WTC11 (cell line): Measurements from ENCODE around the gene MYO18A. TPM values are rescaled to one million over a fixed set of nuclear protein-coding genes. Genes with fewer than 3 reads are reported as not detected.

Experiments used
- ATAC-seq: fragments of 200-7000 bp; cut with Tn5 transposase; 2 replicates; pipeline ENCODE4 v1.10.0; 2021; ENCODE audit warnings: mild to moderate bottlenecking, moderate library complexity
- CTCF ChIA-PET: fragments of 300-600 bp; sonication (Branson Sonifier 250); formaldehyde crosslinking; loops from one replicate; lab custom pipeline; 2021; ENCODE audit warnings: antibody characterized with exemption; lab: Charles Lee
- POLR2A ChIA-PET: fragments of 350-600 bp; sonication (Branson Sonifier 250); formaldehyde crosslinking; loops from one replicate; lab custom pipeline; 2021; ENCODE audit warnings: antibody characterized with exemption; lab: Charles Lee
- DNase-seq: peaks from one replicate; pipeline ENCODE4 v3.0.0; 2021; ENCODE audit warnings: low spot score
- H3K27ac Mint-ChIP-seq: 2 replicates; pipeline ENCODE4 v1.8.0; 2021; ENCODE audit warnings: mixed read lengths
- H3K27me3 Mint-ChIP-seq: 2 replicates; pipeline ENCODE4 v1.8.0; 2021; ENCODE audit warnings: low read depth, mild to moderate bottlenecking, moderate library complexity, mixed read lengths
- H3K36me3 Mint-ChIP-seq: 2 replicates; pipeline ENCODE4 v1.8.0; 2021; ENCODE audit warnings: mixed read lengths
- H3K4me1 Mint-ChIP-seq: 2 replicates; pipeline ENCODE4 v1.8.0; 2022; ENCODE audit warnings: mixed read lengths
- H3K4me3 Mint-ChIP-seq: 2 replicates; pipeline ENCODE4 v1.8.0; 2021; ENCODE audit warnings: mild to moderate bottlenecking, moderate library complexity, mixed read lengths
- H3K9me3 Mint-ChIP-seq: 2 replicates; pipeline ENCODE4 v1.8.0; 2021; ENCODE audit warnings: mixed read lengths
- AR ChIP-seq: fragments of 250-450 bp; sonication (Bioruptor Pico); IDR thresholded peaks from 2 replicates; pipeline ENCODE4 v1.9.0; 2021; ENCODE audit warnings: mild to moderate bottlenecking
- ATF6 ChIP-seq: sonication (generic); formaldehyde crosslinking; IDR thresholded peaks from 2 replicates; pipeline ENCODE4 v1.8.1; 2023; ENCODE audit warnings: mild to moderate bottlenecking, missing genetic modification reagents
- CBFB ChIP-seq: sonication (generic); formaldehyde crosslinking; IDR thresholded peaks from 2 replicates; pipeline ENCODE4 v1.8.1; 2022; ENCODE audit warnings: mild to moderate bottlenecking, low read depth, missing genetic modification reagents
- CDX4 ChIP-seq: fragments of 250-450 bp; sonication (Bioruptor Pico); IDR thresholded peaks from 2 replicates; pipeline ENCODE4 v1.9.0; 2021; ENCODE audit warnings: moderate library complexity, mild to moderate bottlenecking, inconsistent platforms, borderline replicate concordance
- E2F1 ChIP-seq: sonication (generic); formaldehyde crosslinking; IDR thresholded peaks from 2 replicates; pipeline ENCODE4 v1.8.0; 2022; ENCODE audit warnings: mild to moderate bottlenecking, missing genetic modification reagents
- HMGXB4 ChIP-seq: sonication (generic); formaldehyde crosslinking; IDR thresholded peaks from 2 replicates; pipeline ENCODE4 v1.8.1; 2023; ENCODE audit warnings: mild to moderate bottlenecking, moderate library complexity, missing genetic modification reagents
- IRF2 ChIP-seq: sonication (generic); formaldehyde crosslinking; IDR thresholded peaks from 2 replicates; pipeline ENCODE4 v1.8.0; 2022; ENCODE audit warnings: low read depth, missing genetic modification reagents, borderline replicate concordance
- KAT7 ChIP-seq: sonication (generic); formaldehyde crosslinking; IDR thresholded peaks from 2 replicates; pipeline ENCODE4 v1.8.1; 2023; ENCODE audit warnings: missing genetic modification reagents, mild to moderate bottlenecking, borderline replicate concordance
- MXD4 ChIP-seq: fragments of 250-450 bp; sonication (Bioruptor Pico); IDR thresholded peaks from 2 replicates; pipeline ENCODE4 v1.8.0; 2021; ENCODE audit warnings: mild to moderate bottlenecking, moderate library complexity, borderline replicate concordance
- MYBL2 ChIP-seq: sonication (generic); formaldehyde crosslinking; IDR thresholded peaks from 2 replicates; pipeline ENCODE4 v1.8.1; 2023; ENCODE audit warnings: mild to moderate bottlenecking, moderate library complexity, missing genetic modification reagents
- SMAD4 ChIP-seq: sonication (generic); formaldehyde crosslinking; IDR thresholded peaks from 2 replicates; pipeline ENCODE4 v1.8.0; 2022; ENCODE audit warnings: mild to moderate bottlenecking, missing genetic modification reagents
- STAT6 ChIP-seq: sonication (generic); formaldehyde crosslinking; conservative IDR thresholded peaks from 2 replicates; pipeline ENCODE4 v1.8.1; 2023; ENCODE audit warnings: mild to moderate bottlenecking, low read depth, missing genetic modification reagents, moderate library complexity
- TCF7 ChIP-seq: sonication (generic); formaldehyde crosslinking; IDR thresholded peaks from 2 replicates; pipeline ENCODE4 v1.8.0; 2022; ENCODE audit warnings: mild to moderate bottlenecking, low read depth, missing genetic modification reagents, moderate library complexity
- ZNF512 ChIP-seq: sonication (generic); formaldehyde crosslinking; IDR thresholded peaks from 2 replicates; pipeline ENCODE4 v1.8.1; 2022; ENCODE audit warnings: missing genetic modification reagents, borderline replicate concordance
- ZNF671 ChIP-seq: fragments of 250-450 bp; sonication (Bioruptor Pico); IDR thresholded peaks from 2 replicates; pipeline ENCODE4 v1.8.0; 2021; ENCODE audit warnings: mild to moderate bottlenecking
- total RNA-seq: library from RNA; stranded (reverse); gene quantifications from 3 replicates; pipeline ENCODE4 v1.2.3, GENCODE V29; 2021

The MYO18A gene
- total RNA-seq, 1 experiment from 2014 or later = 54.9 TPM

GRCh38 chr17:29133121-29133713 lies 47.0 kb downstream of the MYO18A start (continued):
- no peak for TF ChIP-seq TCF7 (CRISPR knock-in tag)
- no peak for TF ChIP-seq E2F1 (CRISPR knock-in tag)
- TF ChIP-seq STAT6 = no peak

GRCh38 chr17:29131814-29132682 lies 48.1 kb downstream of the MYO18A start:
- H3K36me3 Mint-ChIP-seq = no peaks in the 10 kb centered on the region
- DNase-seq = no peak
- ATAC-seq = no peak
- ChIA-PET CTCF (interaction anchor here (1.0 to 8.2 kb wide), 18 partner anchors 8 to 460 kb away, joined by 3 to 116 read pairs (median 6); partner anchors contain the start of gene MYO18A), POLR2A (no interaction called here)
- H3K9me3 Mint-ChIP-seq = no peaks in the 10 kb centered on the region
- H3K27me3 Mint-ChIP-seq = no peaks in the 10 kb centered on the region
- peaks cover 26% of the 10 kb centered on the region for H3K4me1 Mint-ChIP-seq
- TF ChIP-seq ZNF512 (CRISPR knock-in tag) = no peak
- 0 out of 2 replicates have a peak overlapping the region, but pooled peaks have one; percentile 64 for H3K27ac Mint-ChIP-seq
- no peak overlapping the region for H3K4me3 Mint-ChIP-seq

- no peaks in the 10 kb centered on the region for H3K9me3 Mint-ChIP-seq
- POLR2A ChIA-PET = no interaction called here
- ATAC-seq (no peak), DNase-seq (no peak)
- no peaks in the 10 kb centered on the region for H3K36me3 Mint-ChIP-seq
- no peaks in the 10 kb centered on the region for H3K27me3 Mint-ChIP-seq
- peaks cover 26% of the 10 kb centered on the region for H3K4me1 Mint-ChIP-seq
- CTCF ChIA-PET = interaction anchor here (0.7 to 9.1 kb wide), 6 partner anchors 12 to 122 kb away, joined by 5 to 269 read pairs (median 27); partner anchors contain the start of gene MYO18A
- no peak overlapping the region for H3K4me3 Mint-ChIP-seq
- H3K27ac Mint-ChIP-seq = no peak overlapping the region
- TF ChIP-seq ZNF671 (CRISPR knock-in tag) (no peak), CDX4 (no peak), CBFB (CRISPR knock-in tag) (no peak), MXD4 (CRISPR knock-in tag) (no peak), MYBL2 (CRISPR knock-in tag) (no peak), SMAD4 (CRISPR knock-in tag) (no peak), AR (CRISPR knock-in tag) (no peak), HMGXB4 (no peak), KAT7 (CRISPR knock-in tag) (no peak), ATF6 (CRISPR knock-in tag) (no peak), IRF2 (CRISPR knock-in tag) (no peak)
These were observed 50.5 kb downstream of the MYO18A start for GRCh38 chr17:29129731-29130130.
